CD4-positive, alpha-beta T cell (primary cell): ENCODE data around the gene MAP7D3. TPM values are rescaled to one million over a fixed set of nuclear protein-coding genes. Genes with fewer than 3 reads are reported as not detected.

Experiments used
- ATAC-seq: fragments of 200-7000 bp; cut with Tn5 transposase; one replicate; pipeline ENCODE4 v1.10.0; 2022; ENCODE audit warnings: mild to moderate bottlenecking; ENCODE audit not compliant: poor library complexity
- CTCF ChIA-PET: fragments of 350-600 bp; sonication (Branson Sonifier 250); formaldehyde crosslinking; loops from one replicate; lab custom pipeline; 2021; ENCODE audit warnings: antibody characterized with exemption, inconsistent platforms; lab: Charles Lee
- POLR2A ChIA-PET: fragments of 350-600 bp; sonication (Branson Sonifier 250); formaldehyde crosslinking; loops from one replicate; lab custom pipeline; 2021; ENCODE audit warnings: antibody characterized with exemption, inconsistent platforms; lab: Charles Lee
- DNase-seq, 14 experiments: peaks; one replicate each; pipeline ENCODE4 v3.0.0-alpha.2; 2013 to 2020; ENCODE audit warnings: mixed read lengths in 2 of 14
- H3K27ac ChIP-seq, 2 donors: one replicate each; pipeline versions ENCODE4 v1.5.1 to v1.7.0; 2013; ENCODE audit warnings: low read length in 2 of 2, low read depth in 1 of 2, mild to moderate bottlenecking in 1 of 2
- H3K27me3 ChIP-seq, 2 experiments: 1 replicate in 1 of 2; 2 replicates in 1 of 2; pipeline versions ENCODE4 v1.6.1 to v1.7.0; 2013; ENCODE audit warnings: low read length in 2 of 2, control low read depth in 1 of 2, mild to moderate bottlenecking in 1 of 2, moderate library complexity in 1 of 2; ENCODE audit not compliant: insufficient read depth in 2 of 2, control insufficient read depth in 1 of 2
- H3K36me3 ChIP-seq: one replicate; pipeline ENCODE4 v1.6.1; 2013; ENCODE audit warnings: low read length, control low read depth; ENCODE audit not compliant: insufficient read depth
- H3K4me1 ChIP-seq: one replicate; pipeline ENCODE4 v1.6.1; 2013; ENCODE audit warnings: low read length, control low read depth; ENCODE audit not compliant: insufficient read depth
- H3K4me3 ChIP-seq: one replicate; pipeline ENCODE4 v1.5.1; 2013; ENCODE audit warnings: mild to moderate bottlenecking, low read length, moderate library complexity
- H3K9me3 ChIP-seq, 2 experiments: 1 replicate in 1 of 2; 2 replicates in 1 of 2; pipeline versions ENCODE4 v1.6.1 to v1.7.0; 2013; ENCODE audit warnings: low read length in 2 of 2, mild to moderate bottlenecking in 2 of 2, control low read depth in 1 of 2, moderate library complexity in 1 of 2; ENCODE audit not compliant: control insufficient read depth in 1 of 2, insufficient read depth in 1 of 2
- H3K27ac Mint-ChIP-seq: one replicate; pipeline ENCODE4 v1.8.0; 2020; ENCODE audit warnings: mixed read lengths
- H3K27me3 Mint-ChIP-seq: one replicate; pipeline ENCODE4 v1.8.0; 2021; ENCODE audit warnings: mixed read lengths
- H3K36me3 Mint-ChIP-seq: one replicate; pipeline ENCODE4 v1.8.0; 2021; ENCODE audit warnings: low read depth, mixed read lengths
- H3K4me1 Mint-ChIP-seq: one replicate; pipeline ENCODE4 v1.8.0; 2021; ENCODE audit warnings: low read depth, mixed read lengths
- H3K4me3 Mint-ChIP-seq: one replicate; pipeline ENCODE4 v1.8.0; 2020; ENCODE audit warnings: mild to moderate bottlenecking, mixed read lengths
- H3K9me3 Mint-ChIP-seq: one replicate; pipeline ENCODE4 v1.8.0; 2020; ENCODE audit warnings: mixed read lengths
- intact Hi-C, 2 experiments: fragments of 100-400 bp; cut with DNase I in 1 of 2; cut with micrococcal nuclease in 1 of 2; formaldehyde crosslinking; loops; one replicate each; pipeline versions ENCODE4 v1.15.1 to v1.9.0; 2023 to 2025; cut with DNase I, micrococcal nuclease
- total RNA-seq, 174 experiments: library from RNA in 2 of 174; stranded (reverse) in 2 of 174; gene quantifications; one replicate each; pipeline ENCODE4 v1.2.3 and lab custom pipeline; 2021 to 2026
- TF ChIP-seq, protein P1 (sequence below): fragments of 200-600 bp; IDR thresholded peaks from one replicate; pipeline ENCODE4 v1.8.0; 2022; ENCODE audit warnings: antibody characterized with exemption, mild to moderate bottlenecking

Gene MAP7D3
- total RNA-seq, 2 experiments from 2014 or later, result 3.2 to 3.7 TPM

DNA sequence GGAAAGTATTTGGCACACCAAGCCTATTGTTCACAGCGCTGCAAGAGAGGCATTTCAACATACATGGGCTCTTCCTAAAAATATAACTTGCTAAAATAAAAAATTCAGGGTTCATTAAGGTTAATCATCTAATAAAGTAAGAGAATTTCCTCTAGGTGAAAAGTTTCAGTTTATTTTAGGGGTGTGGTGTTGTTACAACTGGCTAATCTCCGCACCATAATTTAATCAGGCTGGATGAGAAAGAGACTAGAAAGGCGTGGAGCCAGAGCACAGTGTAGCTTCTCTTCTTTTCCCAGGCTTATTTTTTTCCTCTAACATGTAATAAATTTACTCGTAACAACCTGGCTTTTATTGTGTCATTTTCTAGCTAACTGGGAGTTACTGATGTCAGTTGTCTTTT is 56.0 kb downstream of the MAP7D3 start:
- Histone ChIP-seq H3K4me3 (no peak overlapping the region), H3K36me3 (no peaks in the 10 kb centered on the region), H3K27ac (no peak overlapping the region), H3K9me3 (no peaks in the 10 kb centered on the region), H3K4me1 (peaks cover 22% of the 10 kb centered on the region), H3K27me3 (no peaks in the 10 kb centered on the region)
- Mint-ChIP-seq H3K9me3 (no peaks in the 10 kb centered on the region), H3K4me1 (peaks cover 45% of the 10 kb centered on the region), H3K36me3 (no peaks in the 10 kb centered on the region), H3K27me3 (no peaks in the 10 kb centered on the region), H3K27ac (no peak overlapping the region), H3K4me3 (no peak overlapping the region)
- intact Hi-C loops, result no loop called here
- ChIA-PET POLR2A (no interaction called here), CTCF (no interaction called here)
- DNase-seq (no peak), ATAC-seq (no peak)
- TF ChIP-seq, protein P1, sequence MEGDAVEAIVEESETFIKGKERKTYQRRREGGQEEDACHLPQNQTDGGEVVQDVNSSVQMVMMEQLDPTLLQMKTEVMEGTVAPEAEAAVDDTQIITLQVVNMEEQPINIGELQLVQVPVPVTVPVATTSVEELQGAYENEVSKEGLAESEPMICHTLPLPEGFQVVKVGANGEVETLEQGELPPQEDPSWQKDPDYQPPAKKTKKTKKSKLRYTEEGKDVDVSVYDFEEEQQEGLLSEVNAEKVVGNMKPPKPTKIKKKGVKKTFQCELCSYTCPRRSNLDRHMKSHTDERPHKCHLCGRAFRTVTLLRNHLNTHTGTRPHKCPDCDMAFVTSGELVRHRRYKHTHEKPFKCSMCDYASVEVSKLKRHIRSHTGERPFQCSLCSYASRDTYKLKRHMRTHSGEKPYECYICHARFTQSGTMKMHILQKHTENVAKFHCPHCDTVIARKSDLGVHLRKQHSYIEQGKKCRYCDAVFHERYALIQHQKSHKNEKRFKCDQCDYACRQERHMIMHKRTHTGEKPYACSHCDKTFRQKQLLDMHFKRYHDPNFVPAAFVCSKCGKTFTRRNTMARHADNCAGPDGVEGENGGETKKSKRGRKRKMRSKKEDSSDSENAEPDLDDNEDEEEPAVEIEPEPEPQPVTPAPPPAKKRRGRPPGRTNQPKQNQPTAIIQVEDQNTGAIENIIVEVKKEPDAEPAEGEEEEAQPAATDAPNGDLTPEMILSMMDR, result no peak

DNA sequence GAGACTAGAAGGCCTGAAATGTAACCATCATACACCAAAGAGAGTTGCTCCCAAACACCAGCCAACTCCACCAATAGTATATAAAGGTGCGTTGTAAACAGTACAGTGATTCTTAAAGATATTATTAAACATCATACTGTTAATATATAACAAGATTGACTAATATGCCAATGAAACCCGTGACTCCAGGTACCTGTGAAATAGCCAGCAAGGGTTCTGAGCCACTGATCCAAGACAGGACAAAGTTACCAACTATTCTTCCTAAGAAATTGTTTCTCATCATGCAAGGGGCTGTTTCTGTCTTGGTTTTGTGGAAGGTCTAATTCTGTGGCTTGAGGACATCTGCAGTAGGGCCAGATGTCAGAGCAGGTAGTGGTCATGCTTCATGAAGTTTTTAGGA is 56.7 kb downstream of the MAP7D3 start:
- ATAC-seq, result no peak
- no peak overlapping the region for H3K27ac ChIP-seq
- peaks cover 44% of the 10 kb centered on the region for H3K4me1 Mint-ChIP-seq
- H3K36me3 ChIP-seq, result no peaks in the 10 kb centered on the region
- H3K9me3 ChIP-seq, result no peaks in the 10 kb centered on the region
- H3K4me3 Mint-ChIP-seq, result no peak overlapping the region
- H3K4me3 ChIP-seq, result no peak overlapping the region
- CTCF ChIA-PET, result no interaction called here
- no peak overlapping the region for H3K27ac Mint-ChIP-seq
- H3K9me3 Mint-ChIP-seq, result no peaks in the 10 kb centered on the region
- H3K36me3 Mint-ChIP-seq, result no peaks in the 10 kb centered on the region
- intact Hi-C loops, result no loop called here
- POLR2A ChIA-PET, result no interaction called here
- TF ChIP-seq, protein P1, result no peak
- DNase-seq, result no peak
- H3K27me3 ChIP-seq, result no peaks in the 10 kb centered on the region
- H3K4me1 ChIP-seq, result peaks cover 22% of the 10 kb centered on the region
- no peaks in the 10 kb centered on the region for H3K27me3 Mint-ChIP-seq

DNA sequence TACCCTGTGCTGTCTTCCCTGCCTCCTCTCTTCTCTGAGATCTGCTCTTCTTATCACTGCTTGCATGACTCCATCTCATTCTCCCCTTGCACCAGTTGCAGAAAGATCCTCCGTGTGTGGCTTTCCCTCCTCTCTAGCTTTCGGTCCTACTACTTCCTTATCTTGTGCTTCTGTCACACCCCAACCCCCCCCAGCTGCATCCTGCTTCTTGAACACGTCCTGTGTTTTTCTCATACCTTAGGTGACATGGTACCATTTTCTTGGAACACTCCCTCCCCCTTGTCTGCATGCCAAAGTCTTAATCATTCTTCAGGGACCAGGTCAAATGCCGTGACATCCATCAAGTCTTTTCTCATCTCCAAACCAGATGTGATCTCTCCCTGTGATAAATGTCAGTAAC is 57.4 kb downstream of the MAP7D3 start:
- TF ChIP-seq, protein P1, result no peak
- H3K4me1 Mint-ChIP-seq, result peaks cover 44% of the 10 kb centered on the region
- H3K4me3 ChIP-seq, result peak overlapping the region; percentile 1
- H3K9me3 ChIP-seq, result no peaks in the 10 kb centered on the region
- ATAC-seq, result no peak
- POLR2A ChIA-PET, result no interaction called here
- no peaks in the 10 kb centered on the region for H3K36me3 Mint-ChIP-seq
- peak in 4 of 14 experiments; percentile 21 to 57 (median 24) for DNase-seq
- H3K27me3 Mint-ChIP-seq, result no peaks in the 10 kb centered on the region
- H3K4me3 Mint-ChIP-seq, result peak overlapping the region; percentile 52
- H3K27ac ChIP-seq, result no peak overlapping the region
- peaks cover 22% of the 10 kb centered on the region for H3K4me1 ChIP-seq
- H3K36me3 ChIP-seq, result no peaks in the 10 kb centered on the region
- CTCF ChIA-PET, result no interaction called here
- intact Hi-C loops, result no loop called here
- no peaks in the 10 kb centered on the region for H3K9me3 Mint-ChIP-seq
- no peaks in the 10 kb centered on the region for H3K27me3 ChIP-seq
- peak overlapping the region; percentile 6 for H3K27ac Mint-ChIP-seq
